GM12891 (cell line): Measurements from ENCODE around the gene TMEM8B.

Experiments used
- POLR2A ChIP-seq: IDR thresholded peaks from 2 replicates; pipeline ENCODE4 v1.6.1; 2011; ENCODE audit warnings: low read depth, low read length, control low read depth
- POLR2AphosphoS5 ChIP-seq: IDR thresholded peaks from 2 replicates; pipeline ENCODE4 v1.6.1; 2011; ENCODE audit warnings: low read depth, low read length, control low read depth
- SPI1 ChIP-seq: IDR thresholded peaks from 2 replicates; pipeline ENCODE4 v1.6.1; 2011; ENCODE audit warnings: low read depth, low read length, control low read depth
- TAF1 ChIP-seq: IDR thresholded peaks from 2 replicates; pipeline ENCODE4 v1.6.1; 2011; ENCODE audit warnings: low read depth, low read length, control low read depth

- TF ChIP-seq POLR2AphosphoS5 (no peak), POLR2A (no peak), TAF1 (no peak), SPI1 (no peak)
Measured at GRCh38 chr9:35844628-35845270, 15.7 kb downstream of the TMEM8B start.
